Endothelial cell of umbilical vein (primary cell): ENCODE data around the gene ZGLP1. TPM values are rescaled to one million over a fixed set of nuclear protein-coding genes. Genes with fewer than 3 reads are reported as not detected.

Experiments used
- BruUV-seq: library from RNA; stranded (reverse); fragments of 400-500 nt; replicated peaks from 2 replicates; lab custom pipeline; 2021; lab: Mats Ljungman, UMichigan
- CTCF ChIA-PET: fragments of 300-600, 350-600 bp; sonication (Branson Sonifier 250); formaldehyde crosslinking; loops from one replicate; lab custom pipeline; 2021; ENCODE audit warnings: antibody characterized with exemption, inconsistent platforms; lab: Charles Lee
- POLR2A ChIA-PET: fragments of 300-600, 350-600 bp; sonication (Branson Sonifier 250); formaldehyde crosslinking; loops from one replicate; lab custom pipeline; 2021; ENCODE audit warnings: antibody characterized with exemption, inconsistent platforms; lab: Charles Lee
- DNase-seq: peaks from one replicate; pipeline ENCODE4 v3.0.0-alpha.2; 2011; ENCODE audit warnings: low read depth, low spot score
- FAIRE-seq: peaks from 2 replicates; lab custom pipeline; 2011; peaks lifted over from hg19 to GRCh38; lab: Jason Lieb, UNC
- H2AFZ ChIP-seq: 2 replicates; pipeline ENCODE4 v1.6.0; 2012; ENCODE audit warnings: low read depth, low read length, control low read depth, inconsistent platforms
- H3K27ac ChIP-seq: 2 replicates; pipeline ENCODE4 v1.5.1; 2011; ENCODE audit warnings: low read depth, mild to moderate bottlenecking, control low read depth, low read length, moderate library complexity; ENCODE audit not compliant: insufficient read depth
- H3K27me3 ChIP-seq, 2 experiments: 2 replicates each; pipeline versions ENCODE4 v1.6.0 to v1.6.1; 2011; ENCODE audit warnings: low read length in 2 of 2, mixed read lengths in 1 of 2; ENCODE audit not compliant: control insufficient read depth in 2 of 2, insufficient read depth in 2 of 2
- H3K36me3 ChIP-seq, 2 experiments: 2 replicates in 1 of 2; 3 replicates in 1 of 2; pipeline ENCODE4 v1.5.1; 2011; ENCODE audit warnings: low read length in 2 of 2, mild to moderate bottlenecking in 1 of 2, moderate library complexity in 1 of 2; ENCODE audit not compliant: control insufficient read depth in 2 of 2, insufficient read depth in 2 of 2; ENCODE audit errors: extremely low read depth in 1 of 2
- H3K4me1 ChIP-seq: 3 replicates; pipeline ENCODE4 v1.5.1; 2011; ENCODE audit warnings: mild to moderate bottlenecking, low read length; ENCODE audit not compliant: control insufficient read depth, insufficient read depth; ENCODE audit errors: extremely low read depth
- H3K4me2 ChIP-seq: 2 replicates; pipeline ENCODE4 v1.6.1; 2011; ENCODE audit warnings: low read length, control low read depth, mixed read lengths; ENCODE audit not compliant: insufficient read depth
- H3K4me3 ChIP-seq, 3 experiments: fragments of 200-600 bp in 1 of 3; sonication (generic), shearing (Covaris generic) in 1 of 3; replicated peaks in 1 of 3; 2 replicates each; pipeline ENCODE4 v1.5.1; 2011 to 2016; ENCODE audit warnings: control low read depth in 3 of 3, low read length in 3 of 3, mild to moderate bottlenecking in 2 of 3, inconsistent platforms in 1 of 3, low read depth in 1 of 3, moderate library complexity in 1 of 3; ENCODE audit not compliant: insufficient read depth in 1 of 3
- H3K79me2 ChIP-seq: 2 replicates; pipeline ENCODE4 v1.6.0; 2012; ENCODE audit warnings: low read length, inconsistent platforms; ENCODE audit not compliant: control insufficient read depth, insufficient read depth
- H3K9ac ChIP-seq: replicated peaks from 2 replicates; pipeline ENCODE3; 2011; ENCODE audit warnings: low read length, control low read depth; ENCODE audit not compliant: insufficient read depth; ENCODE audit errors: extremely low read depth
- H3K9me1 ChIP-seq: replicated peaks from 3 replicates; pipeline ENCODE4 v1.6.0; 2011; ENCODE audit warnings: mild to moderate bottlenecking, low read length; ENCODE audit not compliant: control insufficient read depth, insufficient read depth; ENCODE audit errors: extremely low read depth
- H3K9me3 ChIP-seq: replicated peaks from 2 replicates; pipeline ENCODE4 v1.5.1; 2012; ENCODE audit warnings: low read length, inconsistent platforms; ENCODE audit not compliant: control insufficient read depth, insufficient read depth
- H4K20me1 ChIP-seq: replicated peaks from 2 replicates; pipeline ENCODE3; 2011; ENCODE audit warnings: mild to moderate bottlenecking, low read length; ENCODE audit not compliant: control insufficient read depth, insufficient read depth; ENCODE audit errors: extremely low read depth
- CTCF ChIP-seq, 2 donors: IDR thresholded peaks; 1 replicate in 1 of 2; 2 replicates in 1 of 2; pipeline ENCODE4 v1.5.1; 2011; ENCODE audit warnings: low read length in 2 of 2, mild to moderate bottlenecking in 2 of 2, moderate library complexity in 2 of 2, control low read depth in 1 of 2, inconsistent platforms in 1 of 2, low read depth in 1 of 2; ENCODE audit not compliant: insufficient read depth in 1 of 2; ENCODE audit errors: extremely low read depth in 1 of 2
- EZH2 ChIP-seq: IDR thresholded peaks from 2 replicates; pipeline ENCODE4 v1.6.1; 2012; ENCODE audit warnings: borderline replicate concordance, low read depth, mild to moderate bottlenecking, moderate library complexity, low read length, inconsistent platforms; ENCODE audit not compliant: severe bottlenecking
- FOS ChIP-seq: IDR thresholded peaks from 2 replicates; pipeline ENCODE4 v1.6.1; 2011; ENCODE audit warnings: mild to moderate bottlenecking, low read length, moderate library complexity, borderline replicate concordance; ENCODE audit not compliant: insufficient read depth
- GATA2 ChIP-seq: IDR thresholded peaks from 2 replicates; pipeline ENCODE4 v1.7.0; 2011; ENCODE audit warnings: low read depth, mild to moderate bottlenecking, moderate library complexity, mixed read lengths, low read length; ENCODE audit not compliant: insufficient read length, insufficient read depth
- JUN ChIP-seq: IDR thresholded peaks from 2 replicates; pipeline ENCODE4 v1.6.1; 2011; ENCODE audit warnings: borderline replicate concordance, low read depth; ENCODE audit not compliant: insufficient read length, insufficient read depth
- MAX ChIP-seq: IDR thresholded peaks from 2 replicates; pipeline ENCODE4 v1.6.1; 2011; ENCODE audit not compliant: insufficient read depth, insufficient read length
- MYC ChIP-seq: IDR thresholded peaks from one replicate; pipeline ENCODE4 v1.6.1; 2011; ENCODE audit warnings: mild to moderate bottlenecking, low read depth, low read length
- POLR2A ChIP-seq: IDR thresholded peaks from 2 replicates; pipeline ENCODE4 v1.6.1; 2012; ENCODE audit warnings: low read depth, mild to moderate bottlenecking, control low read depth, low read length
- POLR2AphosphoS5 ChIP-seq: IDR thresholded peaks from 2 replicates; pipeline ENCODE4 v1.6.1; 2012; ENCODE audit warnings: low read depth, mild to moderate bottlenecking, control low read depth, low read length, moderate library complexity; ENCODE audit not compliant: insufficient read depth
- dilution Hi-C: fragments of 300-500 bp; cut with MboI; formaldehyde crosslinking; loops from one replicate; pipeline ENCODE4 v1.15.0; 2019; ENCODE audit warnings: low sequenced_read_pairs; ENCODE audit not compliant: extremely low pct_ligation_motif_present
- intact Hi-C: fragments of 100-400 bp; cut with micrococcal nuclease; formaldehyde crosslinking; loops from one replicate; pipeline ENCODE4 v1.10.0; 2022
- polyA plus RNA-seq, 4 experiments: library from polyadenylated mRNA; depleted of rRNA in 3 of 4; stranded (reverse) in 3 of 4; unstranded in 1 of 4; fragments of >200 nt; gene quantifications; 2 replicates each; pipeline versions ENCODE4 v1.2.1 to v1.2.3, GENCODE V29; 2011 to 2012; ENCODE audit warnings: missing spikeins in 1 of 4
- total RNA-seq: library from RNA; stranded (reverse); gene quantifications from 2 replicates; pipeline ENCODE4 v1.2.3, GENCODE V29; 2021

ZGLP1 gene
- total and polyA plus RNA-seq, 2 donors (not counting 3 experiments of a cell fraction or from before 2014, with no cell fraction given) = 1.6 to 2.9 TPM

GRCh38 chr19:10262771-10263170 lies 46.8 kb downstream of the ZGLP1 start:
- ChIA-PET POLR2A (no interaction called here), CTCF (interaction anchor here (0.6 to 10.0 kb wide), 2 partner anchors 44 to 127 kb away, joined by 4 to 606 read pairs; no protein-coding TSS in a partner anchor)
- Histone ChIP-seq H3K4me3 (no peak overlapping the region), H3K79me2 (no peaks in the 10 kb centered on the region), H3K4me2 (no peak overlapping the region), H3K9me3 (no peaks in the 10 kb centered on the region), H3K9ac (no peak overlapping the region), H3K27ac (no peak overlapping the region), H3K9me1 (no peaks in the 10 kb centered on the region), H4K20me1 (no peaks in the 10 kb centered on the region), H3K36me3 (peaks cover 0 to 5% of the 10 kb centered on the region in 2 experiments), H2AFZ (no peak overlapping the region), H3K27me3 (no peaks in the 10 kb centered on the region), H3K4me1 (peaks cover under 1% of the 10 kb centered on the region)
- BruUV-seq = no TSS peak
- FAIRE-seq (no peak), DNase-seq (no peak)
- intact Hi-C loops = no loop called here
- dilution Hi-C loops = no loop called here
- TF ChIP-seq JUN (no peak), POLR2A (no peak), POLR2AphosphoS5 (no peak), EZH2 (no peak), MYC (no peak), GATA2 (no peak), MAX (no peak), FOS (no peak)

- intact Hi-C loops (no loop called here), dilution Hi-C loops (no loop called here)
- Histone ChIP-seq H3K27me3 (no peaks in the 10 kb centered on the region), H3K79me2 (no peaks in the 10 kb centered on the region), H3K4me2 (no peak overlapping the region), H3K27ac (no peak overlapping the region), H3K9me1 (no peaks in the 10 kb centered on the region), H3K4me1 (no peaks in the 10 kb centered on the region), H3K9ac (no peak overlapping the region), H3K4me3 (no peak overlapping the region), H3K9me3 (no peaks in the 10 kb centered on the region), H2AFZ (no peak overlapping the region), H3K36me3 (peaks cover 3 to 15% of the 10 kb centered on the region in 2 experiments), H4K20me1 (no peaks in the 10 kb centered on the region)
- BruUV-seq = no TSS peak
- FAIRE-seq (no peak), DNase-seq (no peak)
- ChIA-PET CTCF (interaction anchor here (0.7 to 10.0 kb wide), 12 partner anchors 9 to 329 kb away, joined by 3 to 606 read pairs (median 12); partner anchors contain the start of genes CDC37, ICAM1, RAVER1 and TYK2), POLR2A (interaction anchor here (2.0 kb wide), 1 partner anchor 129 kb away, joined by 13 read pairs; no protein-coding TSS in a partner anchor)
- TF ChIP-seq MAX = no peak
- no peak for TF ChIP-seq POLR2AphosphoS5
- no peak for TF ChIP-seq GATA2
- no peak for TF ChIP-seq EZH2
- no peak for TF ChIP-seq POLR2A
- no peak for TF ChIP-seq CTCF (IDR thresholded peaks at IDR 0.05; ENCODE audit: extremely low read depth in 1 of 2, insufficient read depth in 1 of 2, low read depth in 1 of 2, low read length in 2 of 2)
- no peak for TF ChIP-seq MYC
- TF ChIP-seq JUN = no peak
- no peak for TF ChIP-seq FOS
Observed at GRCh38 chr19:10260141-10260584, 49.5 kb downstream of the ZGLP1 start.
